K562 (cell line): Measurements from ENCODE around the gene CHD5. TPM values are rescaled to one million over a fixed set of nuclear protein-coding genes. Genes with fewer than 3 reads are reported as not detected.

Experiments
- ATAC-seq: fragments of 200-7000 bp; cut with Tn5 transposase; 3 replicates; pipeline ENCODE4 v1.9.1; 2020; ENCODE audit warnings: moderate library complexity
- BruUV-seq: library from RNA; stranded (reverse); fragments of 400-500 nt; replicated peaks from 2 replicates; lab custom pipeline; 2021; lab: Mats Ljungman, UMichigan
- CTCF ChIA-PET: fragments of 300-600 bp; formaldehyde crosslinking; extraction: SDS; loops from one replicate; lab custom pipeline; 2021; ENCODE audit warnings: low intra/inter-chr PET ratio; lab: Yijun Ruan, JAX
- POLR2A ChIA-PET: fragments of 300-600, 350-650 bp; sonication (Branson Sonifier 250); formaldehyde crosslinking; extraction: SDS; loops from one replicate; lab custom pipeline; 2021; ENCODE audit warnings: antibody characterized with exemption, inconsistent platforms; lab: Yijun Ruan, JAX
- DNase-seq, 4 experiments: peaks; one replicate each; pipeline versions ENCODE4 v3.0.0 to v3.0.0-alpha.2; 2011 to 2018; ENCODE audit warnings: low spot score in 3 of 4, mixed read lengths in 3 of 4; ENCODE audit errors: extremely low read depth in 1 of 4
- FAIRE-seq: peaks from 2 replicates; lab custom pipeline; 2011; peaks lifted over from hg19 to GRCh38; lab: Jason Lieb, UNC
- H2AFZ ChIP-seq: 2 replicates; pipeline ENCODE4 v1.6.0; 2011; ENCODE audit warnings: low read depth, low read length, control low read depth, inconsistent platforms
- H3K27ac ChIP-seq: fragments of 200-600 bp; 3 replicates; pipeline ENCODE4 v1.8.0; 2011; ENCODE audit warnings: low read depth, mild to moderate bottlenecking, control low read depth, inconsistent platforms, low read length, moderate library complexity, mixed read lengths; ENCODE audit errors: extremely low read depth
- H3K27me3 ChIP-seq, 2 experiments: fragments of 300-600 bp in 1 of 2; 2 replicates in 1 of 2; 3 replicates in 1 of 2; pipeline versions ENCODE4 v1.6.0 to v1.8.0; 2011; ENCODE audit warnings: inconsistent platforms in 2 of 2, low read length in 2 of 2, mild to moderate bottlenecking in 1 of 2, mixed read lengths in 1 of 2, moderate library complexity in 1 of 2; ENCODE audit not compliant: control insufficient read depth in 2 of 2, insufficient read depth in 2 of 2
- H3K36me3 ChIP-seq: fragments of 300-600 bp; 3 replicates; pipeline ENCODE4 v1.8.0; 2011; ENCODE audit warnings: mild to moderate bottlenecking, low read length, inconsistent platforms; ENCODE audit not compliant: control insufficient read depth, insufficient read depth
- H3K4me1 ChIP-seq, 2 experiments: fragments of 200-600 bp in 1 of 2; replicated peaks in 1 of 2; 2 replicates in 1 of 2; 3 replicates in 1 of 2; pipeline versions ENCODE4 v1.5.1 to v1.8.0; 2011; ENCODE audit warnings: inconsistent platforms in 2 of 2, low read length in 2 of 2, mild to moderate bottlenecking in 1 of 2, mixed read lengths in 1 of 2, moderate library complexity in 1 of 2; ENCODE audit not compliant: control insufficient read depth in 2 of 2, insufficient read depth in 2 of 2
- H3K4me2 ChIP-seq: 2 replicates; pipeline ENCODE4 v1.6.1; 2011; ENCODE audit warnings: low read length, control low read depth, inconsistent platforms, mixed read lengths; ENCODE audit not compliant: insufficient read depth
- H3K4me3 ChIP-seq: fragments of 200-600 bp; sonication (generic), shearing (Covaris generic); 2 replicates; pipeline ENCODE4 v1.5.1; 2016; ENCODE audit warnings: control low read depth, inconsistent platforms
- H3K79me2 ChIP-seq: fragments of 200-600 bp; 3 replicates; pipeline ENCODE4 v1.8.0; 2011; ENCODE audit warnings: low read length, inconsistent platforms; ENCODE audit not compliant: control insufficient read depth, insufficient read depth
- H3K9ac ChIP-seq, 2 experiments: 2 replicates each; pipeline versions ENCODE4 v1.6.0 to v1.6.1; 2011; ENCODE audit warnings: low read depth in 2 of 2, low read length in 2 of 2, control low read depth in 1 of 2, inconsistent platforms in 1 of 2, mild to moderate bottlenecking in 1 of 2, mixed read lengths in 1 of 2; ENCODE audit not compliant: insufficient read depth in 1 of 2
- H3K9me1 ChIP-seq: one replicate; pipeline ENCODE4 v1.6.0; 2011; ENCODE audit warnings: inconsistent platforms, mild to moderate bottlenecking, low read length, moderate library complexity; ENCODE audit not compliant: control insufficient read depth, insufficient read depth
- H3K9me3 ChIP-seq: replicated peaks from 2 replicates; pipeline ENCODE4 v1.5.1; 2011; ENCODE audit warnings: low read depth, low read length, inconsistent platforms; ENCODE audit not compliant: control insufficient read depth, insufficient read depth
- H4K20me1 ChIP-seq: replicated peaks from 2 replicates; pipeline ENCODE4 v1.6.1; 2011; ENCODE audit warnings: low read length, inconsistent platforms, mixed read lengths; ENCODE audit not compliant: control insufficient read depth, insufficient read depth
- BCOR ChIP-seq: fragments of 450-650 bp; IDR thresholded peaks from 2 replicates; pipeline ENCODE4 v1.6.1; 2016
- FOXJ2 ChIP-seq: fragments of 200-800 bp; sonication (Bioruptor generic); IDR thresholded peaks from 2 replicates; pipeline ENCODE4 v1.6.1; 2016; ENCODE audit warnings: missing genetic modification characterization, missing compliant biosample characterization
- FUS ChIP-seq: fragments of 200-400 bp; formaldehyde crosslinking; optimal IDR thresholded peaks from 2 replicates; pipeline ENCODE3; 2017; ENCODE audit warnings: low read depth, low read length
- HIVEP1 ChIP-seq: fragments of 250-450 bp; sonication (Bioruptor Pico); IDR thresholded peaks from 2 replicates; pipeline ENCODE4 v1.4.0; 2020; ENCODE audit warnings: mild to moderate bottlenecking
- MAFG ChIP-seq: fragments of 450-650 bp; conservative IDR thresholded peaks from 2 replicates; pipeline ENCODE4 v1.6.1; 2016; ENCODE audit warnings: missing genetic modification characterization, missing compliant biosample characterization
- MIER1 ChIP-seq: fragments of 450-650 bp; IDR thresholded peaks from 2 replicates; pipeline ENCODE4 v1.6.1; 2016; ENCODE audit warnings: antibody characterized with exemption, mild to moderate bottlenecking, low read depth
- NFYB ChIP-seq: IDR thresholded peaks from 2 replicates; pipeline ENCODE4 v1.6.1; 2011; ENCODE audit warnings: mild to moderate bottlenecking, moderate library complexity; ENCODE audit not compliant: insufficient read length; ENCODE audit errors: extremely low read depth
- SMAD1 ChIP-seq: fragments of 150-350 bp; IDR thresholded peaks from 2 replicates; pipeline ENCODE4 v1.6.1; 2014; ENCODE audit warnings: low read length, low read depth; ENCODE audit not compliant: partially characterized antibody
- SMAD4 ChIP-seq: fragments of 250-450 bp; sonication (Bioruptor Pico); conservative IDR thresholded peaks from 2 replicates; pipeline ENCODE4 v1.8.0; 2021; ENCODE audit warnings: inconsistent platforms, mild to moderate bottlenecking, moderate library complexity
- SMARCA5 ChIP-seq: fragments of 450-650 bp; IDR thresholded peaks from 2 replicates; pipeline ENCODE4 v1.6.1; 2016
- ZBTB11 ChIP-seq, 3 experiments: fragments of 200-800 bp in 1 of 3; fragments of 250-450 bp in 1 of 3; fragments of 450-650 bp in 1 of 3; sonication (Bioruptor Pico) in 1 of 3; sonication (Bioruptor generic) in 1 of 3; formaldehyde crosslinking in 1 of 3; IDR thresholded peaks; 2 replicates each; pipeline versions ENCODE4 v1.6.1 to v1.8.0; 2016 to 2022; ENCODE audit warnings: mild to moderate bottlenecking in 2 of 3, missing genetic modification characterization in 2 of 3, missing compliant biosample characterization in 1 of 3, moderate library complexity in 1 of 3
- ZNF175 ChIP-seq: fragments of 200-800 bp; sonication (Bioruptor generic); IDR thresholded peaks from 2 replicates; pipeline ENCODE4 v1.6.1; 2016; ENCODE audit warnings: low read depth, mild to moderate bottlenecking, missing genetic modification characterization, missing compliant biosample characterization
- ZNF184 ChIP-seq: sonication (generic); formaldehyde crosslinking; IDR thresholded peaks from 2 replicates; pipeline ENCODE4 v1.5.0; 2020; ENCODE audit warnings: missing genetic modification reagents
- ZNF197 ChIP-seq: fragments of 200-800 bp; sonication (Bioruptor generic); IDR thresholded peaks from 2 replicates; pipeline ENCODE4 v1.6.1; 2016; ENCODE audit warnings: low read depth, missing genetic modification characterization, missing compliant biosample characterization
- ZNF263 ChIP-seq: sonication (generic); formaldehyde crosslinking; IDR thresholded peaks from 2 replicates; pipeline ENCODE4 v1.8.0; 2022; ENCODE audit warnings: mild to moderate bottlenecking, missing genetic modification reagents, borderline replicate concordance
- ZNF280A ChIP-seq: fragments of 450-650 bp; IDR thresholded peaks from 2 replicates; pipeline ENCODE4 v1.6.1; 2018; ENCODE audit warnings: mild to moderate bottlenecking, low read depth; ENCODE audit not compliant: partially characterized antibody
- ZNF57 ChIP-seq: fragments of 450-650 bp; formaldehyde crosslinking; IDR thresholded peaks from 2 replicates; pipeline ENCODE4 v1.4.0; 2020; ENCODE audit warnings: mild to moderate bottlenecking, moderate library complexity
- WGBS: fragments of 100-300 bp; shearing (Covaris generic); methylation state at CpG from one replicate; pipeline ENCODE4 v1.1.6; 2016; ENCODE audit warnings: low coverage, mixed read lengths; ENCODE audit not compliant: insufficient coverage; ENCODE audit errors: missing lambda C conversion rate; 5-methylcytosine and 5-hydroxymethylcytosine counted together
- in situ Hi-C: fragments of 300-500 bp; cut with MboI; formaldehyde crosslinking; loops from 4 replicates; pipeline ENCODE4 v1.15.0; 2018; ENCODE audit warnings: inconsistent platforms, mixed read lengths
- intact Hi-C: fragments of 100-400 bp; cut with micrococcal nuclease; formaldehyde crosslinking; loops from 2 replicates; pipeline ENCODE4 v1.14.2; 2022
- polyA plus RNA-seq, 8 experiments: library from polyadenylated mRNA; depleted of rRNA in 4 of 8; stranded (reverse) in 5 of 8; unstranded in 3 of 8; fragments of >200 nt; fragmentation: Nextera tagmentation in 2 of 8; fragmentation: Illumina TruSeq in 1 of 8; extraction: Ambion mirVana in 2 of 8; extraction: Trizol in 1 of 8; gene quantifications; 2 replicates each; pipeline versions ENCODE4 v1.2.1 to v1.2.3, GENCODE V29; 2011 to 2014; ENCODE audit warnings: inconsistent platforms in 1 of 8, missing spikeins in 1 of 8
- total RNA-seq, 7 experiments: library from RNA; depleted of rRNA in 6 of 7; stranded (reverse); fragments of >200 nt in 6 of 7; fragmentation: Illumina TruSeq in 2 of 7; extraction: Trizol in 2 of 7; gene quantifications; 2 replicates each; pipeline versions ENCODE4 v1.2.1 to v1.2.3, GENCODE V29; 2011 to 2021; ENCODE audit warnings: low replicate concordance in 1 of 7

The CHD5 gene
- total and polyA plus RNA-seq, 9 of the 15 experiments (the other 6 are each of a cell fraction or from before 2014, with no cell fraction given) = 0.03 to 0.52 (median 0.11) TPM; not detected in 2

GRCh38 chr1:6052543-6053205, 127.4 kb downstream of the CHD5 start:
- Histone ChIP-seq H3K27ac (no peak overlapping the region), H3K4me1 (peaks cover 0 to under 1% of the 10 kb centered on the region in 2 experiments; a peak in 1 of 5 replicates), H3K9me1 (no peaks in the 10 kb centered on the region), H3K4me3 (no peak overlapping the region), H3K9ac (no peak overlapping the region), H3K9me3 (no peaks in the 10 kb centered on the region), H3K79me2 (no peaks in the 10 kb centered on the region), H3K27me3 (peaks cover 9 to 29% of the 10 kb centered on the region in 2 experiments; a peak in 4 of 5 replicates), H2AFZ (no peak overlapping the region), H4K20me1 (peaks cover 58% of the 10 kb centered on the region), H3K4me2 (no peak overlapping the region), H3K36me3 (no peaks in the 10 kb centered on the region)
- no TSS peak for BruUV-seq
- POLR2A ChIA-PET = interaction anchor here (0.5 to 1.3 kb wide), 6 partner anchors 10 to 192 kb away, joined by 3 to 6 read pairs (median 3); no protein-coding TSS in a partner anchor
- peak; percentile 86 for ATAC-seq
- intact Hi-C loops = loop anchor here (1.0 to 5.0 kb wide), 4 partner anchors 89 to 290 kb away; no protein-coding TSS in a partner anchor
- DNase-seq = peak; percentile 70 to 83 (median 75)
- FAIRE-seq = peak; percentile 96
- CTCF ChIA-PET = interaction anchor here (0.5 to 1.4 kb wide), 5 partner anchors 9 to 543 kb away, joined by 3 to 15 read pairs (median 5); partner anchors contain the start of gene RNF207
- in situ Hi-C loops = no loop called here
- 12% methylated on average over 16 of the region's 16 CpGs for WGBS
- TF ChIP-seq NFYB (no peak), ZNF280A (no peak), ZBTB11 (CRISPR knock-in tag; IDR thresholded peaks at IDR 0.05) (peak in 1 of 3 experiments; percentile 39; a peak in 1 of 6 replicates), ZNF197 (CRISPR knock-in tag) (peak; percentile 84; the same call in 1 of the 2 replicates), SMARCA5 (peak; percentile 48; the same call in 1 of the 2 replicates), SMAD1 (no peak), ZNF57 (CRISPR knock-in tag) (no peak), SMAD4 (CRISPR knock-in tag) (peak; percentile 60; the same call in 1 of the 2 replicates), BCOR (no peak), MAFG (tag) (no peak), ZNF175 (peak; percentile 77; the same call in 1 of the 2 replicates), ZNF263 (peak; percentile 71; the same call in 1 of the 2 replicates), ZNF184 (CRISPR knock-in tag) (no peak), MIER1 (peak; percentile 99), FOXJ2 (tag) (0 out of 2 replicates have a peak, but pooled peaks have one; percentile 38), FUS (no peak), HIVEP1 (no peak)
